GM20431 (cell line): ENCODE data around the gene NOP9.

Experiments used
- in situ Hi-C: fragments of 300-500 bp; cut with MseI, MboI; formaldehyde crosslinking; loops from one replicate; pipeline ENCODE4 v1.15.0; 2020; ENCODE audit warnings: low sequenced_read_pairs; ENCODE audit not compliant: unreplicated experiment

Gene NOP9

GRCh38 chr14:24262821-24263733, 36.6 kb upstream of the NOP9 start, which contains the start of gene TGM1:
TGM1 (minus strand) TSS chr14:24263177; CDS start chr14:24262352, 825 bp downstream.
- in situ Hi-C loops = no loop called here

GRCh38 chr14:24263848-24264247, 35.8 kb upstream of the NOP9 start:
- in situ Hi-C loops = no loop called here

- in situ Hi-C loops = no loop called here
Measured at GRCh38 chr14:24264298-24264697, 35.4 kb upstream of the NOP9 start.

- in situ Hi-C loops = no loop called here
Measured at GRCh38 chr14:24266344-24267244, 33.1 kb upstream of the NOP9 start.

GRCh38 chr14:24267516-24267915, 32.1 kb upstream of the NOP9 start:
- in situ Hi-C loops = no loop called here

- in situ Hi-C loops = no loop called here
Measured at GRCh38 chr14:24268225-24268624, 31.4 kb upstream of the NOP9 start.

GRCh38 chr14:24269368-24269767, 30.3 kb upstream of the NOP9 start:
- in situ Hi-C loops = no loop called here

- in situ Hi-C loops = no loop called here
Measured at GRCh38 chr14:24269910-24270536, 29.6 kb upstream of the NOP9 start.

GRCh38 chr14:24270537-24271133, 29.0 kb upstream of the NOP9 start:
- in situ Hi-C loops = no loop called here

- in situ Hi-C loops = no loop called here
Measured at GRCh38 chr14:24271134-24271833, 28.4 kb upstream of the NOP9 start, which contains the start of gene RABGGTA. RABGGTA (minus strand) TSS chr14:24271597; CDS start chr14:24271115, 482 bp downstream.

GRCh38 chr14:24271834-24272263, 27.8 kb upstream of the NOP9 start:
- in situ Hi-C loops = no loop called here

DNA sequence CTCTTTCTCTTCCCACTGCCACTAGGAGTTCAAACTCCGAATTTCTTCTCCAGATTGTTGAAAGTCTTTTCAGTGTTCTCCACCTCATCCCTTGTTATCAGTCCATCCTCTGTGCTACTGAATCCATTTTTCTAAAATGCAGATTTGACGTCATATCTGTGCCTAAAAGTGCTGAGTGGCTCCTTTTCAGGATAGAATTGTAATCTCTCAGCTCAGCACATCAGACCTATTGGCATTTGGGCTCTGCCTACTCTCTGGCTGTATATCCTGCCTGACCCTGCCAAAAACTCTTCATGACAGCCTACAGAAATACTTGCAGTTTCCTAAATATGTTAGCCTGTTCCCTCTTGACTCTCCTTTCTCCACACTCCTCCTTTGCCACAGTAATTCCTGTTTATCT, 27.2 kb upstream of the NOP9 start:
- in situ Hi-C loops = no loop called here

- in situ Hi-C loops = no loop called here
Measured at GRCh38 chr14:24273422-24273998, 26.1 kb upstream of the NOP9 start.

- in situ Hi-C loops = no loop called here
Measured at GRCh38 chr14:24274101-24274543, 25.5 kb upstream of the NOP9 start.

GRCh38 chr14:24277071-24277470, 22.6 kb upstream of the NOP9 start:
- in situ Hi-C loops = no loop called here

GRCh38 chr14:24277606-24278321, 21.9 kb upstream of the NOP9 start:
- in situ Hi-C loops = no loop called here

DNA sequence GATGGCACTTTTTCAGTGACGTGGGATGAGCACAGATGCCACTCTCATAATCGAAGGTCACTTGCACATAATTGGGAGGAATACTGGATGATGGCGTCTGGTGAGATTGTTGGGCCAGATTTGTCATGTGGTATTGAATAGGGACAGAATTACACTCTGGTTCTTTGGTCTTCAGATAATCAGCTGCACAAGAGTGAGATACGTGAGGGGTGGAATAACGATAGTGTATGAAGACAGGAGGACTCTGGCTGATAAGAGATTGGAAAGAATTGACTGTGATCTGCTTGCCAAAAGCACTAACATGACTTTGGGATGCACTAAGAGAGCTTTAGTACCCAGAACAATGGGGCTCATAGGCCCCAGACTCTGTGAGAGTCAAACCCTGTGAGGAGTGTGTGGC, 21.2 kb upstream of the NOP9 start:
- in situ Hi-C loops = no loop called here
